ENCODE measurements around the gene ZP4. TPM values are rescaled to one million over a fixed set of nuclear protein-coding genes. Genes with fewer than 3 reads are reported as not detected.

ZP4 gene
- total RNA-seq, 3 donors from 2014 or later (not counting 1 experiment from before 2014, with no cell fraction given) = not detected

DNA sequence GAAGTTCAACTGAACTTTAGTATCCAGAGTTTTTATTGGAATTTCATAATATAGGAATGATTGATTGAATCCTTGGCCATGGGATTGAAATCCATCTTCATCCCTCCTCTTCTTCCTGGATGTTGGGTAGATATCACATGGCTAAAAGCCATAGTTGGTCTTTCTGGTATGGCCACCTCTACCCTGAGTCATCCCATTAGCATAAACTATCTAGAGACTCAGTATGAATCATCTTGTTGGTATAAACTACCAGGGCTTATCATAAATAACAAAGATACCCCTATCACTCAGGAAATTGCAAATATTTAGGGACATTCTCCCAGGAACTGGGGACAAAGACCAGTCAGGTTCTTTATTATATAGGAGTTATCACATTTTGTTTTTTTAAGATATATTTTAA is 21.2 kb upstream of the ZP4 start:
- DNase-seq (no peak), ATAC-seq (no peak)
- intact Hi-C loops (cut with micrococcal nuclease) = no loop called here
- Mint-ChIP-seq H3K36me3 (no peaks in the 10 kb centered on the region), H3K4me1 (no peaks in the 10 kb centered on the region), H3K9me3 (peaks cover 2 to 13% of the 10 kb centered on the region in 2 donors), H3K27ac (no peak overlapping the region), H3K4me3 (no peak overlapping the region), H3K27me3 (ENCODE audit: low read depth in 2 of 2) (no peaks in the 10 kb centered on the region)
- TF ChIP-seq CTCF (IDR thresholded peaks at IDR 0.05) = no peak
- H3K9me3 ChIP-seq (ENCODE audit: control insufficient read depth, insufficient read depth, low read length) = peaks cover 8% of the 10 kb centered on the region
- H3K27ac ChIP-seq (ENCODE audit: low read length) = no peak overlapping the region
- no peaks in the 10 kb centered on the region for H3K4me1 ChIP-seq (ENCODE audit: control insufficient read depth, insufficient read depth, low read length)
- H3K36me3 ChIP-seq (ENCODE audit: control insufficient read depth, insufficient read depth, low read length) = no peaks in the 10 kb centered on the region
- no peak overlapping the region for H3K4me3 ChIP-seq (ENCODE audit: low read length)
- no peaks in the 10 kb centered on the region for H3K27me3 ChIP-seq (ENCODE audit: control insufficient read depth, insufficient read depth, low read length)

- TF ChIP-seq CTCF (IDR thresholded peaks at IDR 0.05) = no peak
- 96% methylated on average over 2 of the region's 2 CpGs for WGBS (ENCODE audit: insufficient coverage)
- H3K4me1 Mint-ChIP-seq = no peaks in the 10 kb centered on the region
- Histone ChIP-seq H3K27me3 (ENCODE audit: control insufficient read depth, insufficient read depth, low read length) (no peaks in the 10 kb centered on the region), H3K4me3 (ENCODE audit: low read length) (no peak overlapping the region), H3K9me3 (ENCODE audit: control insufficient read depth, insufficient read depth, low read length) (peaks cover 3% of the 10 kb centered on the region), H3K4me1 (ENCODE audit: control insufficient read depth, insufficient read depth, low read length) (no peaks in the 10 kb centered on the region), H3K36me3 (ENCODE audit: control insufficient read depth, insufficient read depth, low read length) (no peaks in the 10 kb centered on the region), H3K27ac (ENCODE audit: low read length) (no peak overlapping the region)
- intact Hi-C loops (cut with micrococcal nuclease) = no loop called here
- no peak overlapping the region for H3K4me3 Mint-ChIP-seq
- H3K36me3 Mint-ChIP-seq = no peaks in the 10 kb centered on the region
- no peak for ATAC-seq
- no peaks in the 10 kb centered on the region for H3K27me3 Mint-ChIP-seq (ENCODE audit: low read depth in 2 of 2)
- no peak for DNase-seq
- H3K27ac Mint-ChIP-seq = no peak overlapping the region
- peaks cover 2 to 12% of the 10 kb centered on the region in 2 donors for H3K9me3 Mint-ChIP-seq
Observed at GRCh38 chr1:237910834-237911233, 20.1 kb upstream of the ZP4 start.

- H3K4me1 ChIP-seq (ENCODE audit: control insufficient read depth, insufficient read depth, low read length) = no peaks in the 10 kb centered on the region
- H3K27me3 Mint-ChIP-seq (ENCODE audit: low read depth in 2 of 2) = no peaks in the 10 kb centered on the region
- H3K9me3 Mint-ChIP-seq = peaks cover 3 to 14% of the 10 kb centered on the region in 2 donors
- no peak overlapping the region for H3K4me3 ChIP-seq (ENCODE audit: low read length)
- DNase-seq (no peak), ATAC-seq (no peak)
- WGBS (ENCODE audit: insufficient coverage) = 100% methylated on average over 1 of the region's 2 CpGs
- no peaks in the 10 kb centered on the region for H3K36me3 Mint-ChIP-seq
- TF ChIP-seq CTCF (IDR thresholded peaks at IDR 0.05) = no peak
- H3K27ac Mint-ChIP-seq = no peak overlapping the region
- intact Hi-C loops (cut with micrococcal nuclease) = no loop called here
- no peak overlapping the region for H3K27ac ChIP-seq (ENCODE audit: low read length)
- no peaks in the 10 kb centered on the region for H3K4me1 Mint-ChIP-seq
- no peaks in the 10 kb centered on the region for H3K9me3 ChIP-seq (ENCODE audit: control insufficient read depth, insufficient read depth, low read length)
- no peak overlapping the region for H3K4me3 Mint-ChIP-seq
- H3K27me3 ChIP-seq (ENCODE audit: control insufficient read depth, insufficient read depth, low read length) = no peaks in the 10 kb centered on the region
- H3K36me3 ChIP-seq (ENCODE audit: control insufficient read depth, insufficient read depth, low read length) = no peaks in the 10 kb centered on the region
Observed at GRCh38 chr1:237903961-237904360, 13.2 kb upstream of the ZP4 start.

DNA sequence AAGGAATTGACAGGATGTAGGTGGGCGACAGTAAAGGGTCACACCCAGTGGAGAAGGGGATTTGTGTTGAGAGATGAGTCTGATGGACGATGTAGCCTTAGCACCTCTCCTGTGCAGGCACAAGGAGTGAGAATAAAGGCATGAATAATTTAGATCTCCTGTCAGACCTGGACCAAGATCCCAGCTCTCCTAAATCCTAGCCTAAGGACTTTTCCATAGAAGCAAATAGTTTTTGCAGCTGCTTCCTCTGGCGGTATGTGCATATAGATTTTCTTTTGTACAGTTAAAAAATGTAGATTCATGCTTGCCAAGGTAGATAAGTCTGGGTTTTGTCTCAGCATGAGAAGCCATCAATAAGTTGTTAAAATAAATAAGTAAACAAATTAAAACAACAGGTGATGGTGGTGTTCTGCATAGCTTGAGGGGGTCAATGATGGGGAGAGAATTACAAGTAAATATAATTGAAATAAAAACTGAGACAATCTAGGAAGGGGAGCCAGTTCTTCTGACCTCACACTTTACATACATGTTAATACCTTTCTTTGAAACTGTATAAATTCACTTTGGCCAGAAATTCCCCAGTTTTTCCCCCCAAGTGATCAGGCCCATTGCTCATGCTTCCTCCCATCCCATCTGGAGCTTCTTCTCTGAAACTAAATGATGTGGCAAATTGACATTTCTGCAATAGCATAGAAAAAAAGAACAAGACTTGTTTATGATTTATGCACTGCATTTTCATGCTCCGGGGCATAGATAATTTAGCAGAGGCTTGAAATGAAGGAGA is 12.4 kb upstream of the ZP4 start:
- Mint-ChIP-seq H3K27ac (no peak overlapping the region), H3K4me1 (no peaks in the 10 kb centered on the region), H3K4me3 (no peak overlapping the region), H3K27me3 (ENCODE audit: low read depth in 2 of 2) (no peaks in the 10 kb centered on the region), H3K36me3 (no peaks in the 10 kb centered on the region), H3K9me3 (peaks cover 3 to 13% of the 10 kb centered on the region in 2 donors)
- Histone ChIP-seq H3K4me1 (ENCODE audit: control insufficient read depth, insufficient read depth, low read length) (no peaks in the 10 kb centered on the region), H3K27ac (ENCODE audit: low read length) (no peak overlapping the region), H3K36me3 (ENCODE audit: control insufficient read depth, insufficient read depth, low read length) (no peaks in the 10 kb centered on the region), H3K27me3 (ENCODE audit: control insufficient read depth, insufficient read depth, low read length) (no peaks in the 10 kb centered on the region), H3K4me3 (ENCODE audit: low read length) (no peak overlapping the region), H3K9me3 (ENCODE audit: control insufficient read depth, insufficient read depth, low read length) (no peaks in the 10 kb centered on the region)
- TF ChIP-seq CTCF (IDR thresholded peaks at IDR 0.05) = no peak
- ATAC-seq (no peak), DNase-seq (no peak)
- 89% methylated on average over 4 of the region's 4 CpGs for WGBS (ENCODE audit: insufficient coverage)
- intact Hi-C loops (cut with micrococcal nuclease) = no loop called here

Data from natural killer cell (primary cell).